ENCODE data around the gene EREG. TPM values are rescaled to one million over a fixed set of nuclear protein-coding genes. Genes with fewer than 3 reads are reported as not detected.

Gene EREG
- total RNA-seq, 2 experiments from 2014 or later = not detected

DNA sequence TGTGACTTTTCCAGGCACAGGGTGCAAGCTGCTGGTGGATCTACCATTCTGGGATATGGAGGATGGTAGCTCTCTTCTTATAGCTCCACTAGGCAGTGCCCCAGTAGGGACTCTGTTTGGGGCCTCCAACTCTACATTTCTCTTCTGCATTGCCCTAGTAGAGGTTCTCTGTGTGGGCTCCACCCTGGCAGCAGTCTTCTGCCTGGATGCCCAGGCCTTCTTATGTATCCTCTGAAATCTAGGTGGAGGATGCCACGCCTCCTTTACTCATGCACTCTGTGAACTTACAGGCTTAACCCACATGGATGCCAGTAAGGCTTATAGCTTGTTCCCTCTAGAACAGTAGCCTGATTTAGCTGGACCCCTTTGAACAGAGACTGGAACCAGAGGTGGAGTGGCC lies 20.9 kb upstream of the EREG start:
- Histone ChIP-seq H3K27ac (ENCODE audit: low read depth, low read length, poor library complexity, severe bottlenecking) (no peak overlapping the region), H2AFZ (ENCODE audit: low read length) (no peak overlapping the region), H3K9me3 (ENCODE audit: low read length) (no peaks in the 10 kb centered on the region), H3K4me2 (ENCODE audit: low read length) (no peak overlapping the region), H3K4me3 (ENCODE audit: low read depth, low read length, poor library complexity, severe bottlenecking) (no peak overlapping the region), H3K4me1 (ENCODE audit: insufficient read depth, low read length, poor library complexity, severe bottlenecking) (no peaks in the 10 kb centered on the region), H3K79me2 (ENCODE audit: insufficient read depth, low read depth, low read length) (no peaks in the 10 kb centered on the region), H4K20me1 (ENCODE audit: insufficient read depth, low read length) (no peaks in the 10 kb centered on the region), H3K36me3 (ENCODE audit: insufficient read depth, low read length) (no peaks in the 10 kb centered on the region), H3K9me2 (ENCODE audit: insufficient read depth, low read length) (no peaks in the 10 kb centered on the region)
- no peak for DNase-seq (ENCODE audit: low spot score)
- CTCF ChIA-PET (ENCODE audit: unreplicated experiment) = no interaction called here
- POLR2A ChIA-PET = no interaction called here
- TF ChIP-seq, protein P1, sequence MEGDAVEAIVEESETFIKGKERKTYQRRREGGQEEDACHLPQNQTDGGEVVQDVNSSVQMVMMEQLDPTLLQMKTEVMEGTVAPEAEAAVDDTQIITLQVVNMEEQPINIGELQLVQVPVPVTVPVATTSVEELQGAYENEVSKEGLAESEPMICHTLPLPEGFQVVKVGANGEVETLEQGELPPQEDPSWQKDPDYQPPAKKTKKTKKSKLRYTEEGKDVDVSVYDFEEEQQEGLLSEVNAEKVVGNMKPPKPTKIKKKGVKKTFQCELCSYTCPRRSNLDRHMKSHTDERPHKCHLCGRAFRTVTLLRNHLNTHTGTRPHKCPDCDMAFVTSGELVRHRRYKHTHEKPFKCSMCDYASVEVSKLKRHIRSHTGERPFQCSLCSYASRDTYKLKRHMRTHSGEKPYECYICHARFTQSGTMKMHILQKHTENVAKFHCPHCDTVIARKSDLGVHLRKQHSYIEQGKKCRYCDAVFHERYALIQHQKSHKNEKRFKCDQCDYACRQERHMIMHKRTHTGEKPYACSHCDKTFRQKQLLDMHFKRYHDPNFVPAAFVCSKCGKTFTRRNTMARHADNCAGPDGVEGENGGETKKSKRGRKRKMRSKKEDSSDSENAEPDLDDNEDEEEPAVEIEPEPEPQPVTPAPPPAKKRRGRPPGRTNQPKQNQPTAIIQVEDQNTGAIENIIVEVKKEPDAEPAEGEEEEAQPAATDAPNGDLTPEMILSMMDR (conservative IDR thresholded peaks at IDR 0.05; ENCODE audit: low read length) = no peak
- TF ChIP-seq EZH2phosphoT487 (IDR thresholded peaks at IDR 0.05; ENCODE audit: borderline replicate concordance, low read depth, low read length) = no peak
- intact Hi-C loops (cut with micrococcal nuclease; ENCODE audit: unreplicated experiment) = no loop called here
- no TSS peak for BruUV-seq (replicated peaks)

DNA sequence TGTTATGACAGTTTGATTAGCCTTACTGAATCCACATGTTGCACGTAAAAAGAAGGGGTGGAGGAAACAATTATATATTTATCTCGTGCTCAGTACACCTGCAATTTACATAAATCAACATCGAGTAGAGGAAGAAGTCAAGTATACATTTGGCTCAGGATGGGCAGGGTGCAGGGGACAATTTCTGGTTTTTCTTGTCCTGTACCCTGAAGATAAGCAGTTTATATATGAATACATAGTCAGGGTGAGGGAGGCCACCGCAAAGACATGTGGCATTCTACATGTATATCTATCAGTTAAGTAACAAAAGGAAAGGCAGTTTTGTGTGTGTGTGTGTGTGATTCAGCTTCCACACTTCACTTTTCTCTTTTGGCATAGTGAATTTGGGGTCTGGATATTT lies 11.1 kb upstream of the EREG start:
- no peaks in the 10 kb centered on the region for H4K20me1 ChIP-seq (ENCODE audit: insufficient read depth, low read length)
- no peak overlapping the region for H3K4me3 ChIP-seq (ENCODE audit: low read depth, low read length, poor library complexity, severe bottlenecking)
- no peaks in the 10 kb centered on the region for H3K4me1 ChIP-seq (ENCODE audit: insufficient read depth, low read length, poor library complexity, severe bottlenecking)
- H3K79me2 ChIP-seq (ENCODE audit: insufficient read depth, low read depth, low read length) = no peaks in the 10 kb centered on the region
- CTCF ChIA-PET (ENCODE audit: unreplicated experiment) = no interaction called here
- no peak overlapping the region for H3K27ac ChIP-seq (ENCODE audit: low read depth, low read length, poor library complexity, severe bottlenecking)
- H3K4me2 ChIP-seq (ENCODE audit: low read length) = no peak overlapping the region
- H3K36me3 ChIP-seq (ENCODE audit: insufficient read depth, low read length) = no peaks in the 10 kb centered on the region
- DNase-seq (ENCODE audit: low spot score) = no peak
- no peaks in the 10 kb centered on the region for H3K9me3 ChIP-seq (ENCODE audit: low read length)
- intact Hi-C loops (cut with micrococcal nuclease; ENCODE audit: unreplicated experiment) = no loop called here
- H2AFZ ChIP-seq (ENCODE audit: low read length) = no peak overlapping the region
- TF ChIP-seq, protein P1 (conservative IDR thresholded peaks at IDR 0.05; ENCODE audit: low read length) = no peak
- no peak for TF ChIP-seq EZH2phosphoT487 (IDR thresholded peaks at IDR 0.05; ENCODE audit: borderline replicate concordance, low read depth, low read length)
- POLR2A ChIA-PET = no interaction called here
- no peaks in the 10 kb centered on the region for H3K9me2 ChIP-seq (ENCODE audit: insufficient read depth, low read length)
- no TSS peak for BruUV-seq (replicated peaks)

DNA sequence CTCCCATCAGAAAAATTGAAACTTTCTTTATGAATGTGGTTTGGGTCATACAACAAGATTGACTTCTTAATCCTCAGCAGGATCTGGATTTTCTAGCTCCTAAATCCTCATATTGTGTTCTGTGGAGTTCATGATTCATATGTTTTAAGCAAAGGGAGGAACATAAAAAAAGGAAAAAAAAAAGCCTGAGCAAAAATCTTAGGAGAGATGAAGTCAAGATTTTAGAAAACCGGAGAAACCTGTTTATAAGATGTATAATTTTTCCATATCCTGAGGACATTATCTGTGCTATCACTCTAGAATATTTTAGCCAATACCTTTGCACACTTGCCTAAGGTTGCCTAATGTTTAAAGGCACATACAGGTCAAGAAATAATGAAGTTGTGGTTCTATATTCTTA lies 7.0 kb upstream of the EREG start:
- no peak overlapping the region for H3K27ac ChIP-seq (ENCODE audit: low read depth, low read length, poor library complexity, severe bottlenecking)
- intact Hi-C loops (cut with micrococcal nuclease; ENCODE audit: unreplicated experiment) = no loop called here
- no peaks in the 10 kb centered on the region for H3K79me2 ChIP-seq (ENCODE audit: insufficient read depth, low read depth, low read length)
- no peak for DNase-seq (ENCODE audit: low spot score)
- BruUV-seq (replicated peaks) = no TSS peak
- H3K36me3 ChIP-seq (ENCODE audit: insufficient read depth, low read length) = no peaks in the 10 kb centered on the region
- no peak overlapping the region for H3K4me2 ChIP-seq (ENCODE audit: low read length)
- no peaks in the 10 kb centered on the region for H3K4me1 ChIP-seq (ENCODE audit: insufficient read depth, low read length, poor library complexity, severe bottlenecking)
- no peaks in the 10 kb centered on the region for H3K9me3 ChIP-seq (ENCODE audit: low read length)
- H2AFZ ChIP-seq (ENCODE audit: low read length) = no peak overlapping the region
- no peak for TF ChIP-seq EZH2phosphoT487 (IDR thresholded peaks at IDR 0.05; ENCODE audit: borderline replicate concordance, low read depth, low read length)
- TF ChIP-seq, protein P1 (conservative IDR thresholded peaks at IDR 0.05; ENCODE audit: low read length) = no peak
- H3K9me2 ChIP-seq (ENCODE audit: insufficient read depth, low read length) = no peaks in the 10 kb centered on the region
- ChIA-PET POLR2A (no interaction called here), CTCF (ENCODE audit: unreplicated experiment) (no interaction called here)
- no peaks in the 10 kb centered on the region for H4K20me1 ChIP-seq (ENCODE audit: insufficient read depth, low read length)
- H3K4me3 ChIP-seq (ENCODE audit: low read depth, low read length, poor library complexity, severe bottlenecking) = no peak overlapping the region
